HPDE6-E6E7 (cell line): ENCODE results near the gene LORICRIN.

Source experiments
- DNase-seq: peaks from one replicate; pipeline ENCODE4 v3.0.0; 2011; ENCODE audit warnings: missing footprints; ENCODE audit errors: extremely low spot score

Gene LORICRIN

DNA sequence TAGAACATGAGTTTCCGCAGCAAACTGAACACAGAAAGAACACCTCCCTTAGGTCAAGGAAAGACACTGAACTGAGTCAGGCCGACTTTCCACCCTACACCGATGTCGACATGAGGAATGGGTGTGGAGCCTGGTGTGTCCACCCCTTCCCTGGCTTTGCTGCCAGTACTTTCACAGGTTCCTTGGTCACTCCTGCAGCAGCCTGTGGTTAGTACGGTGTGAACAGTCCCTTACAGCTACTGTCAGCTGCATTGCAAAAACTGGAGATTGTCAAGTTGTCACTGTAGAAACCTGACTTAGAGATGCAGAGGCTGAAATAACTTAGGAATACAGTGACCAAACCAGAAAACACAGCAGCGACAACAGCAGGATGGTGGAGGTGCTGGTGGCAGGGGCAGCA is 46.2 kb downstream of the LORICRIN start:
- DNase-seq = no peak

GRCh38 chr1:153306303-153307220 is 47.1 kb downstream of the LORICRIN start:
- DNase-seq = no peak

DNA sequence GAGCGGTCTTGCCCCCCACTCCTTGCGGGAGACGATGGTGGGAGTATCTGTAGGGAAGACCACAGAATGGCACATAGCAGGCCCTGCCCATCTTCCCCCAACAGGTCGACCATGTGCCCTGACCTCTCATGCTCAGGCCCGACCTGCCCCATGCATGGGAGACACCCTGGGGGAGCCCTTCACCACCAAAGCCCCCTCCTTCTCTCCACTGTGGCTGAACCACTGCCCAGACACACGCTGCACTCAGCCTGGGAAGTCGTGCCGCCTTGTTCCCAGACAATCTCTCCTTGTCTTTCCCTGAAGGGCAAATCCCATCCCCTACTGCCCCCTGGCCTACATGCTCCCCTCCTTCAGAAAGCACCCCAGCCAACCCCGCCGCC is 47.7 kb downstream of the LORICRIN start:
- DNase-seq = no peak

DNA sequence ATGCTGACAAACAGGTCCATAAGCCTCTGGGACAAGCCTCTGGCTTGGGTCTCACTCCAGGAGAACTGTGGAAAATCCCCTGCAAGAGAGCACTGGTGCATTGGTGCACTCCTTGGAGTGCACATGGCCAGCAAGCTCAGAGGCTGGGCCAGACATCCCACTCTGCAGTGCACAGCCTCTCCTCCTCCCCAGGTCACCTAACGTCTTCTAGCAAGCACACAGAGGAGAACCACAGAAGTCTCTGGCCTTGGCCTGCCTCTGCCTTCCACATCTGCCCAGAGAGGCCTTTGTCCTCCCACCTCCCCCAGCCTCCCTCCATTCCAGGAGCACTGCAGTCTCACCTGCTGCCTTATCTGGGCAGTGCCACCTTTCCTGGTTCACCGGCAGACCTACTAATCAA is 49.1 kb downstream of the LORICRIN start:
- DNase-seq = no peak

- no peak for DNase-seq
These were observed 50.0 kb downstream of the LORICRIN start for GRCh38 chr1:153309441-153309840.

DNA sequence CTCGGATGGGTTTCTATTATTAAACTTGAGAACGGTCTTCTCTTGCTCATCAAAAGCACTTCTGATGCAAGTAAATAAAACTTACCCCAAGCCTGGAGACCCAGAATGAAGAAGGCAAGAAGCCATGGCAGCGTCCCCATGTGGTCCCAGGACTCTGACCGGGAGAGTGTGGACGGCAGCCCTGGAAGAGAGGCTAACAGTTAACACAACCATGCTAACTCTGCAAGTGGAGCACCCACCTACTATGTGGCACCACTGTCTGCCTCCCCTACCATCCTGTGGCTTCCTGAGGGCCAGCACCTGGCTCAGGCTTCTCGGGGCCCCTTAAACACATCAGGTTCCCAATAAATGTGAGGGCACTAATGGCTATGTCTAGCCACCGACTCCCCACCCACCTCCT is 51.0 kb downstream of the LORICRIN start:
- DNase-seq = no peak
